GM19193 (cell line): ENCODE results near the gene LMO1.

Source experiments
- POLR2A ChIP-seq: IDR thresholded peaks from 4 replicates; pipeline ENCODE4 v1.6.1; 2011; ENCODE audit not compliant: insufficient read depth, insufficient read length; ENCODE audit errors: extremely low read depth

Gene LMO1

GRCh38 chr11:8281266-8281665 is 17.6 kb upstream of the LMO1 start:
- no peak for TF ChIP-seq POLR2A

- no peak for TF ChIP-seq POLR2A
These were observed 14.0 kb upstream of the LMO1 start for GRCh38 chr11:8277691-8278090.

DNA sequence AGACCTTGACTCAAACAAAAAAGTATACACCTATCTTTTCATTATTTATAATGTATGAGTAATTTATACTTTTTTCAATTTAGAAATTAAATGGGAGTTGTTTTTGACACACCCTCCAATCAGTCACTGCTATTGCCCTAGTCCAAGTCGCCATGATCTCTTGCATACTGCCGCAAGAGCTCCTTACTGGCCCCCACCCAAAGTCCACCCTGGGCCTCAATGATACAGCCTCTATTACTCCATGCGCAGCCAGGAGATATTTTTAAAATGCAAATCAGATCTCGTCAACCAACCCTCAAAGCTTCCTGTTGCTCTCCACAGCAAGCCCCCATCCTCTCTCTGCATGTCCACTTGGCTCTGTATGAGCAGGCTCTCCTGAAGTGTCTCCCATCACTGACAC is 12.8 kb upstream of the LMO1 start:
- TF ChIP-seq POLR2A, result no peak

DNA sequence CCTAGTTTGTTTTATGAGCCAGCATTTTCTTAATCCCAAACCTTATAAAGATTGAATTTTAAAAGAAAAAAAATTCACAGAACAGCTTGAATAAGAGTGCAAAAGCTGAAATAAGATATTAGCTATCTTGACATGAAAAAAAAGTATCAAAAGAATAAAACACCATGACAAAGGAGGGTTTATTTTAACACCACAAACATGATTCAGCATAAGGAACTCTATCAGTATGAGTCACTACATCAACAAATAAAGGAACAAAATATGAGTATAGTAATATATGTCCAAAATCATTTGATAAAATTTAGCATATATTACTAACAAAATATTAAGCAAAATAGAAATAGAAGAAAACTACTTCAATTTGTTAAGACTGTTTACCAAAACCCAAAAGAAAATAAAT is 9.6 kb upstream of the LMO1 start:
- TF ChIP-seq POLR2A, result no peak

- no peak for TF ChIP-seq POLR2A
These were observed 7.6 kb upstream of the LMO1 start for GRCh38 chr11:8271106-8271886.

DNA sequence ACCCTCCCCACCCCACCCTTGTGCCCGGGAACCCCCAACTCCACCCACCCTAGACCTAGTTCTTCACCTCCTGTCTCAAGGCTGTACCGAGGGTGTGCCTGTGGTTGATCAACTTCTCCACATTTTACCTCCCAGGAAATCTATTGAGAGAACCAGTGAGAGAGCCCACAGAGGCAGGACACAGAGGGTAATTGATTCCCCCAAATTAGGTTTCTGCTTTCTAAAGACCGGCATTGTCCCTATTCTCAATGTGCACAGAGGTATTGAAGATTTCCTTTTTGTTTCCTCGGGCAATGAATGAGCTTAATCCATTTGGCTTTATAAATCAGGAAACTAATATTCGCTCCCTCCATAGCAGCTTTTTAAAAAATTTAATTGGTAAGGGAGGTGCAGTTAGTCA is 6.0 kb upstream of the LMO1 start:
- no peak for TF ChIP-seq POLR2A

GRCh38 chr11:8268530-8269400 is 5.1 kb upstream of the LMO1 start:
- no peak for TF ChIP-seq POLR2A

DNA sequence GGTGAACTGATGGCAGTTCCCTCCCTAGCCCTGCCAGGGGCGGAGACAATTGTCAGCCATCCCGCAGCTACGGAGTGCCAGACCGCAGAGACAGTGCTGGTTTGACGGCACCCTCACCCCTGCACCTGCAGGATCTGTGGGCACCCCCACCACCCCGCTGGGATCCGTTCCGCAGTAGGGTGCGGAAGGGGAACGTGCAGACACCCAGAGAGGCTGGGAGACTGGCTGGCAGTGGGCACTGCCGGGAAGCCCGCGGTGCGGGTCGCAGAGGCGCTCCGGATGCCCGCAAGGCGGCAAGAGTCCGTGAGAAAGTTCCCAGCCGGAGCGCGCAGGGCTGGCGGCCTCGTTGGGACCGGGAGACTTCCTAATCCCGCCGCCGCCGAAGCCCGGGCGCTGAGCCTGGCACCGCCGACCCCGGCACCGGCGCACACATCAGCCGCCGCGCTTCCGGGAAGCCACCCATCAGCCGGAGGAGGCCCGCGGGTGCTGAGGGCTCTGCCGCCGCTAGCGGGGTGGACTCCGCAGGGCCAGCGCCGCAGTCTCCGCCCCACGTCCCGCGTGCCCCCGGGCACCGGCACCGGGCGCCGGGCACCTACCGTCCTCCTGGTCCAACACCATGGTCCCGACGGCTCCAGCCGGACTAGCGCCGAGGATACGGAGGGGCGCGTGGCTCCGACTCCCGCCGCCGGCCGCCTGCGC is 4.3 kb upstream of the LMO1 start:
- no peak for TF ChIP-seq POLR2A

- no peak for TF ChIP-seq POLR2A
These were observed 3.6 kb upstream of the LMO1 start for GRCh38 chr11:8267280-8267679.

GRCh38 chr11:8266246-8267241 is 2.9 kb upstream of the LMO1 start:
- TF ChIP-seq POLR2A, result no peak

GRCh38 chr11:8265681-8266241 is 2.1 kb upstream of the LMO1 start:
- TF ChIP-seq POLR2A, result no peak

- no peak for TF ChIP-seq POLR2A
These were observed 439 bp downstream of the LMO1 start for GRCh38 chr11:8263109-8263768.

GRCh38 chr11:8262552-8263108 is 1.0 kb downstream of the LMO1 start:
- no peak for TF ChIP-seq POLR2A

- no peak for TF ChIP-seq POLR2A
These were observed 1.6 kb downstream of the LMO1 start for GRCh38 chr11:8261921-8262551.
